GM12872 (cell line): ENCODE results near the gene TYR.

Experiments
- TF ChIP-seq, protein P1 (sequence below): IDR thresholded peaks from 3 replicates; pipeline ENCODE4 v1.5.1; 2011; ENCODE audit warnings: low read depth, mild to moderate bottlenecking, low read length, moderate library complexity; ENCODE audit not compliant: insufficient read depth

TYR gene

DNA sequence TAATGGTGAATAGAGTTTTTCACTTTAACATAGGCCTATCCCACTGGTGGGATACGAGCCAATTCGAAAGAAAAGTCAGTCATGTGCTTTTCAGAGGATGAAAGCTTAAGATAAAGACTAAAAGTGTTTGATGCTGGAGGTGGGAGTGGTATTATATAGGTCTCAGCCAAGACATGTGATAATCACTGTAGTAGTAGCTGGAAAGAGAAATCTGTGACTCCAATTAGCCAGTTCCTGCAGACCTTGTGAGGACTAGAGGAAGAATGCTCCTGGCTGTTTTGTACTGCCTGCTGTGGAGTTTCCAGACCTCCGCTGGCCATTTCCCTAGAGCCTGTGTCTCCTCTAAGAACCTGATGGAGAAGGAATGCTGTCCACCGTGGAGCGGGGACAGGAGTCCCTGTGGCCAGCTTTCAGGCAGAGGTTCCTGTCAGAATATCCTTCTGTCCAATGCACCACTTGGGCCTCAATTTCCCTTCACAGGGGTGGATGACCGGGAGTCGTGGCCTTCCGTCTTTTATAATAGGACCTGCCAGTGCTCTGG lies at the start of gene TYR:
Gene TYR (plus strand): TSS at position 185 of the 541 bp plus-strand sequence. CDS start 79 bp downstream, at position 264.
- TF ChIP-seq, protein P1, sequence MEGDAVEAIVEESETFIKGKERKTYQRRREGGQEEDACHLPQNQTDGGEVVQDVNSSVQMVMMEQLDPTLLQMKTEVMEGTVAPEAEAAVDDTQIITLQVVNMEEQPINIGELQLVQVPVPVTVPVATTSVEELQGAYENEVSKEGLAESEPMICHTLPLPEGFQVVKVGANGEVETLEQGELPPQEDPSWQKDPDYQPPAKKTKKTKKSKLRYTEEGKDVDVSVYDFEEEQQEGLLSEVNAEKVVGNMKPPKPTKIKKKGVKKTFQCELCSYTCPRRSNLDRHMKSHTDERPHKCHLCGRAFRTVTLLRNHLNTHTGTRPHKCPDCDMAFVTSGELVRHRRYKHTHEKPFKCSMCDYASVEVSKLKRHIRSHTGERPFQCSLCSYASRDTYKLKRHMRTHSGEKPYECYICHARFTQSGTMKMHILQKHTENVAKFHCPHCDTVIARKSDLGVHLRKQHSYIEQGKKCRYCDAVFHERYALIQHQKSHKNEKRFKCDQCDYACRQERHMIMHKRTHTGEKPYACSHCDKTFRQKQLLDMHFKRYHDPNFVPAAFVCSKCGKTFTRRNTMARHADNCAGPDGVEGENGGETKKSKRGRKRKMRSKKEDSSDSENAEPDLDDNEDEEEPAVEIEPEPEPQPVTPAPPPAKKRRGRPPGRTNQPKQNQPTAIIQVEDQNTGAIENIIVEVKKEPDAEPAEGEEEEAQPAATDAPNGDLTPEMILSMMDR = no peak

DNA sequence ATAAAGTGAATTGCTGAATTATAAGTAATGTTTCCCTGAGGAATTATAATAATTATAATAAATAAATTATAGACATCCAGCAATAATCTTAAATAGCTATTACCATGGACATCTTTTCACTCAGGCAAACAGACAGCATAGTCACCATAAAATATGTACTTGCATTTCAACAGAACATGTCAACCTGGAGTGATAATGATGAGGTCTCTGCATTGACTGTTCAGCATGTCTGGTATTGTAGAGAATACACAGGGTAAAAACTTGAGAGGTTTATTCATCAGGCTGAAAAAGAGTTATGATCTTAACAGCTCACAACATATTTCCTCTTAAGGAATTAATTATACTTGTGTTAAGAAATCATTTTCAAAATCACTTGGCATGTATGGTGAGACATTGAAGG lies 41.1 kb upstream of the TYR start:
- TF ChIP-seq, protein P1 = no peak

DNA sequence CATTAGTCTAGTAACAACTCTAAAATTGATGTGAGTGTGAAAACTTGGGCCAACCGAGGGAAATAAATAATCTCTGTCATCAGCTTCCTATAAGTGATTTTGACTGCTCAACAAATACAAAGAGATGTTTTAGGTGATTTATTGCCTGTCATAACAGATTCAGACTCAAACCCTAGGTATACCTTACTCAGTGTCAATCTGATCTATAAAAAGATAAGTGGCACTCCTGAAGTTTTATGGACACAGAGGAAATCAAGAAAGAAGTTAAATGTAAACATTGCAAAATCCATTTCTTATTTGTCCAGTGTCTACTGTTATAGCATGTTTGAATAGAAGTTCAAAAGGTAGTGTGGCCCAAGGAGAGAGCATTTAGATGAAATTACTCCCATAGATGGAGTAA lies 30.4 kb upstream of the TYR start:
- TF ChIP-seq, protein P1 = no peak

DNA sequence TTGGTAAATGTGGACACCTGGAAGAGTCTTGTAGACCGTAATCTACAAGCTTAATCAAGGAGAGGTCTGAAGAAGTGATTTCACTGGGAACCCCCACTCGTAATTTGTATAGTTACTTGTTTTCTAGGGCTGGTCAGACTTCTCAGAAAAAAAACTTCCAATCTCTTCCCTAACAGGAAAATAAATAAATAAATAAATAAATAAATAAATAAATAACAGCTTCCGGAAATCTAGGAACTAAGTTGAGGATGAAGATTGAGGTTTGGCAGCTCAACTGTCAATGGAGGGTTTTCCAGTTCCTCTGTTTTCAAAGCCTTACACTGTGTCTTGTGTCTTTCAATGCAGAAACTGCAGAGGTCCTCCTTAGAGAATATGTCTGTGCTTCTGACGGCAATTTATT lies 17.7 kb upstream of the TYR start:
- TF ChIP-seq, protein P1 = no peak

DNA sequence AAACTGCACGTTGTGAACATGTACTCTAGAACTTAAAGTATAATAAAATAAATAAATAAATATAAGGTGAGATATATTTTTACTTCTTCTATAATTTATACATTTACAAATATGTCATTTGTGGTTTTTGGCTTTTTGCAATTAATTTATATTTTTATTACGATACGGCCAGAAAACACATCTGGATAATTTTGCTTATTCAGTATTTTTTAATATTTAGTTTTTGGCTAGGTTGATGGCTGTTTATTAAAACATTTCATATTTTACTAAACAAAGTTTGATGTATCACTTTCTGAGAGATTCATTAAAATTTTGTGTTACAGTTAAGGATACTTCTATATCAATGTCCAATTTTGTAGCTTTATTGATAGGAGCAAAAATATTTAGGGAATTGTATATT lies 15.7 kb upstream of the TYR start:
- TF ChIP-seq, protein P1 = no peak

DNA sequence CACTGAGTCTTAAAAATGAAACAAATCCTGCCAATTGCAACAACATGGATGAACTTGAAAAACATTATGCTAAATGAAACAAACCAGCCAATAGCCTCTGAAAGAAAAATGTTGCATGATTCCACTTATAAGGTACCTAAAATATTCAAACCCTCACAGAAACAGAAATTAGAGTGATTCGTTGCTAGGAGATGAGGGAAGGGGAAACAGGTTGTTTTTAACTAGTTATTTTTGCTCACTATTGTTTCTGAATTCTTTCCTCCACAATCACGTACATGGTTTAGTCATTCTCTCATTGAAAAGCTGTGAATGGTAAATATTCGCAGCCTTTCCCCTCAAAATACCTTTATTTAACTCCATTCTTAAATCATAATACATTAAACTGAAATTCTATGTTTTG lies 14.0 kb upstream of the TYR start:
- TF ChIP-seq, protein P1 = no peak

DNA sequence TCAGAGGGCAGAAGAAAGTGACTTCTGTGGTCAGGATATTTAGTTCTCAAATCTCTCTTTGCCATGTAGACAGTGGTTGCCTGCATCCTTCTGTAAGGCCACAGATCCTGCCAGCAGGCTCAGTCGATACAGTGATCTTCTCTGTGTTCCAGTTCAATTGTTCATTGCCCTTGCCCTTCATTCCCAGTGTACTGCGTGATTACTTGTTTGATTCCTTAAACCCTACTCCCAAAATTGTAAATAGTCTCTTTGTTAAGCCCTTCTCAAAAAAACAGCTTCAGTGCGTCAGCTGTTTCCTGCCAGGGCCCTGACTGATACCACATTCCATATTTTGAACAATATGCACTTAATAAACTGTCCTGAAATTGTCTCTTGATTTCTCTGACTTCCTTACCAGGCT lies 9.3 kb upstream of the TYR start:
- TF ChIP-seq, protein P1 = no peak
